RWPE1 (cell line): ENCODE data around the gene CACNA2D2.

Source experiments
- CTCF ChIA-PET: fragments of 350-600 bp; sonication (Branson Sonifier 250); formaldehyde crosslinking; extraction: SDS; loops from one replicate; lab custom pipeline; 2021; lab: Yijun Ruan, JAX
- POLR2A ChIA-PET: fragments of 400-600 bp; formaldehyde crosslinking; extraction: SDS; loops from one replicate; lab custom pipeline; 2020; ENCODE audit warnings: antibody characterized with exemption; ENCODE audit not compliant: low non-redundant PET; lab: Yijun Ruan, JAX
- DNase-seq: peaks from one replicate; pipeline ENCODE4 v3.0.0; 2012; ENCODE audit warnings: low spot score
- H3K27ac ChIP-seq: fragments of 450-650 bp; 2 replicates; pipeline ENCODE4 v1.5.1; 2017
- TF ChIP-seq, protein P1 (sequence below): fragments of 450-650 bp; conservative IDR thresholded peaks from 2 replicates; pipeline ENCODE4 v1.5.1; 2017; ENCODE audit warnings: low read depth, mild to moderate bottlenecking

CACNA2D2 gene

DNA sequence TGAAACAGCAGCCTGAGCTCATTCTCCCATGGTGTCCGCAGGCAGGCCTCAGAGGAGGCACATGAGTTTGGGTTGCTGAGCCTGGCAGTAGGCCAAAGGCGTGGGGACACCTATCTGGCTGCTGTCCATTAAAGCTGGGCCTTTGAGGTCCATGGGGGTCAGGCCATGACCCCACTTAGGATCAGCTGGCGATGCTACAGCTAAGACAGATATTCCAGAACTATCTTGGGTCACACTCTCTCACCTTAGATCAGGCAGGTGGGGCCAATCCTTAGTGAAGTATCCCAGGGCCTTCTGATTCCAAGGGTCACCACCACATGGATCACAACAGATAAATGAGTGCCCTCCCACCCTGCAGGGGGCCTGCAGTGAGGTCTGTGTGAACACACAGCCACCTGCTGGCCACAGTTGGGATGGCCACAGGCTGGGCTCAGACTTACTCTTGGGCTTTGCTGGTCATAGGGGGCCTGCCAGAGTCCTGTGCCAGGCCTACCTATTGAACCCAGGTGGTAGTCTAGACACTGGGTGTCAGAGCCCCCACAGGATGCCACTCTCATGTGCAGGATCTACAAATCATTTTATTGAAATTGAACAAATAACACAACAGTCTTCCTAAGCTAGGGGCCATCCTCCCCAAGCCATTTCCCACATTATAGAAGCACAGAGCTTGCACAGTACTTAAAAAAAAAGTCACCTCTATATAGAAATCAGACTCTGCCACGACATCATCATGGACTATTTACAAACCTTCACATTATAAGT lies 178.9 kb downstream of the CACNA2D2 start:
- H3K27ac ChIP-seq = peak overlapping the region; percentile 97
- CTCF ChIA-PET = interaction anchor here (0.6 to 1.1 kb wide), 8 partner anchors 17 to 594 kb away, joined by 3 to 6 read pairs (median 3); partner anchors contain the start of genes IFRD2 and NPRL2
- peak; percentile 49 for DNase-seq
- POLR2A ChIA-PET = interaction anchor here (0.6 kb wide), 2 partner anchors 9 to 25 kb away, joined by 3 to 5 read pairs; partner anchors contain the start of genes HYAL3 and NAA80
- TF ChIP-seq, protein P1, sequence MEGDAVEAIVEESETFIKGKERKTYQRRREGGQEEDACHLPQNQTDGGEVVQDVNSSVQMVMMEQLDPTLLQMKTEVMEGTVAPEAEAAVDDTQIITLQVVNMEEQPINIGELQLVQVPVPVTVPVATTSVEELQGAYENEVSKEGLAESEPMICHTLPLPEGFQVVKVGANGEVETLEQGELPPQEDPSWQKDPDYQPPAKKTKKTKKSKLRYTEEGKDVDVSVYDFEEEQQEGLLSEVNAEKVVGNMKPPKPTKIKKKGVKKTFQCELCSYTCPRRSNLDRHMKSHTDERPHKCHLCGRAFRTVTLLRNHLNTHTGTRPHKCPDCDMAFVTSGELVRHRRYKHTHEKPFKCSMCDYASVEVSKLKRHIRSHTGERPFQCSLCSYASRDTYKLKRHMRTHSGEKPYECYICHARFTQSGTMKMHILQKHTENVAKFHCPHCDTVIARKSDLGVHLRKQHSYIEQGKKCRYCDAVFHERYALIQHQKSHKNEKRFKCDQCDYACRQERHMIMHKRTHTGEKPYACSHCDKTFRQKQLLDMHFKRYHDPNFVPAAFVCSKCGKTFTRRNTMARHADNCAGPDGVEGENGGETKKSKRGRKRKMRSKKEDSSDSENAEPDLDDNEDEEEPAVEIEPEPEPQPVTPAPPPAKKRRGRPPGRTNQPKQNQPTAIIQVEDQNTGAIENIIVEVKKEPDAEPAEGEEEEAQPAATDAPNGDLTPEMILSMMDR = peak; percentile 86

DNA sequence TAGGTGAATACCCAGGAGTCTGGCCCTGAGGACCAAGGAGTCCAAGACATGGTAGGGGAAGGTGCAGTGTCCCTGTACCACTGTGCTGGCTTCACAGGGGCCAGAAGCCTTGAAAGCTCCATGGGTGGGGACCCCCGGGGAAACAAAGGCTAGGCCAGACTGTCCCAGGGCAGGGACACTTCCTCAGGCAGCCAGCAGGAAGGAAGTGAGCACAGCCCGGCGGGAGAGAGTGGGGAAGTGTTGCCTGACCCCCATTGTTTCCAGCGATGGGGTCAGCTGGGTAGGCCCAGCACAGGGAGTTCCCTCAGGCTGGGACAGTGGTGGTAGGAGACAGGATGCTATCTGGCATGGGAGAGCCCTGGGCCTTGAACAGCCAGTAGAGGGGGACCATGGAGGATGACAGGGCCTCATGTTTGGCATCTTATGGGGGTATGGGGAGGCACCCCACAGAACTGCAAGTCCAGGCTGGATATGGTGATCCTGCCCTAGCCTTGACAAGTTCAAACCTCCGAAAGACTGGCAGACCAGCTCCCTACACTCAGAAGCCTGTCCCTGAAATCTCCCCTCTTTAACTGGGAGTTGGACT lies 179.7 kb downstream of the CACNA2D2 start:
- POLR2A ChIA-PET = interaction anchor here (0.6 kb wide), 2 partner anchors 9 to 24 kb away, joined by 3 to 5 read pairs; partner anchors contain the start of genes HYAL3 and NAA80
- H3K27ac ChIP-seq = peak overlapping the region; percentile 97

DNA sequence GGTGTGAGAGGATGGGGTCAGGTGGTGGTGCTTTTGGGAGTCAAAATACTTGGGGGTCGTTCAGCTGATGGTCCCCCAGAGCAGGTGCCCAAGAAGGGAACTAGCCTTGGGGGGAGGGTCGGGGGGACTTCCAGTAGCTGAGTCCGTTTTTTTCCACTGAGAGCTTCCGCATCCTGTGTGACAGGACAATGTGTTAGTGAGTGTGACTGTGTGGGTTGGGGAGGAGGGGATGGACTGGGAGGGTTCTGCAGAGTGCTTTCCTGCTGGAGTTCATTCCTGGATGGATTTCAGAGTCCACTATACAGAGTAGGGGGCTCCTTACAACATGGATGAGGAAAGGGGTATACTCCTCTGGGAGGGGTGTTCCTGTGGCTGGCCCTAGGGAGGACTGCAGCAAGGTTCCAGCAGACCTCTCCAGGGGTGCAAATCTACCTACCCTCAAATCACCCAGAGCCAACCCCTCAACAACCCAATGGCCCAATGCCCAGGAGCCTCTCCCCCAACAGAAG lies 180.3 kb downstream of the CACNA2D2 start:
- TF ChIP-seq, protein P1 = no peak
- no peak for DNase-seq
- ChIA-PET CTCF (no interaction called here), POLR2A (no interaction called here)
- H3K27ac ChIP-seq = peak overlapping the region; percentile 97

More for the DNA sequence above, 179.7 kb downstream of the CACNA2D2 start:
- TF ChIP-seq, protein P1 = no peak
- CTCF ChIA-PET = interaction anchor here (0.6 to 1.1 kb wide), 4 partner anchors 18 to 31 kb away, joined by 3 to 5 read pairs (median 4); partner anchors contain the start of gene IFRD2
- DNase-seq = no peak

DNA sequence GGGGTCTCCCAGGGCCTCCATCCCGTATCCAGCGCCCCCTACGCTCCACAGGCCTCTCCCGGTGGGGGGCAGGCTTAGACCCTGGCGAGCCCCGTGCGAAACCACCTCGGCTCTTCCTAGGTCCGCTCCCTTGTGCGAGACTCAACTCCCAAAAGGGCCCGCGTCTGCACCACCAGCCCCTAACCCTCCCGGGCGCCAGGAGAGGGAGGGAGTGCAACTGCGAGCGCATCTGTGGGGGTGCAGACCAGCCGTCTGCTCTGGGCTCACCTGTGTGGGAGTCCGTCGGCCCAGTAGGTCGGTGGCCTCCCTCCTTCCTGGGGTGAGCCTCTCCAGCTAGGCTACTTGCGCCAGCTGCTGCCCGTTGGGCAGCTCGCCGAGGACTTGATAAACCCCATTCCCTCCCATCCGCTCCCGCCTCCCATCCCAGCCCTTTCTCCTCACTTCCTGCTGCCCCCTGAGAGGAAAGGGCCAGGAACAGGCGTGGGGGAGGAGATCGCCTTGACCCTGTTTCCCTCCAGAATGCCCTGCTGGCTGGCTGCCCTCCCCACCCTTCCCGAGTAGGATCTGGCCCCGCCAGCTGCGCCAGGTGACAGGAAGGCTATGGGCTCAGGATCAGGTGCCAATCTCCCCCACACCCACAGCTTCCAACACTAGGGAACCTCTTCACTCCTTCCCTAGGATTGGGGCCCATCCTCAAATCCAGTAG lies 180.9 kb downstream of the CACNA2D2 start, which contains the start of gene HYAL2:
TSS of gene HYAL2 (minus strand) at position 360 of the 706 bp plus-strand sequence. CDS start 2,256 bp downstream, outside the sequence.
- ChIA-PET POLR2A (no interaction called here), CTCF (no interaction called here)
- DNase-seq = no peak
- peak within 1 kb of the TSS; percentile 97 for H3K27ac ChIP-seq
- TF ChIP-seq, protein P1 = no peak

DNA sequence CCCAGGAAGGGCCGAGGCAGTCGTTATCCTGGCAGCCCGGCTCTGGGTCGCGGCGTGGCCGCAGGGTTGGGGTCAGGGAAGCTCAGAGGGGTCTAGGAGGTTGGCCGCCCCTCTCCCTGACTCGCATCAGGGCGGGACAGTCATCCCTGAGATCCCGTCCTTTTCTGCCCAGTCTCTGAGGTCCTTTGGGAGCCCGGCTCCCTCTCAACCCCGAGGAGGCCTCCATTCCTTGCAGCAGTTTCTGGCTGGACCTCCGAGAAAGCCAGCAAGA lies 181.4 kb downstream of the CACNA2D2 start:
- POLR2A ChIA-PET = interaction anchor here (0.6 kb wide), 1 partner anchor 23 kb away, joined by 3 read pairs; no protein-coding TSS in a partner anchor
- CTCF ChIA-PET = no interaction called here
- TF ChIP-seq, protein P1 = no peak
- H3K27ac ChIP-seq = peak overlapping the region; percentile 97
- no peak for DNase-seq
